CD14-positive monocyte (primary cell): ENCODE measurements around the gene SNRNP35. TPM values are rescaled to one million over a fixed set of nuclear protein-coding genes. Genes with fewer than 3 reads are reported as not detected.
"Not testable (repeated sequence)": the region's sequence is repeated elsewhere in the genome, so short reads cannot be mapped to it uniquely, and the experiment has no call there.

Experiments used
- DNase-seq, 3 donors: peaks; one replicate each; pipeline ENCODE4 v3.0.0-alpha.2; 2011 to 2022
- H2AFZ ChIP-seq: 2 replicates; pipeline ENCODE4 v1.6.0; 2012; ENCODE audit warnings: mild to moderate bottlenecking, low read depth, low read length, inconsistent platforms; ENCODE audit not compliant: insufficient read depth, poor library complexity, severe bottlenecking
- H3K27ac ChIP-seq, 2 donors: 1 replicate in 1 of 2; 2 replicates in 1 of 2; pipeline ENCODE4 v1.5.1; 2012 to 2013; ENCODE audit warnings: low read length in 2 of 2, control low read depth in 1 of 2, inconsistent platforms in 1 of 2, low read depth in 1 of 2, mild to moderate bottlenecking in 1 of 2
- H3K27me3 ChIP-seq, 2 donors: one replicate each; pipeline versions ENCODE4 v1.6.0 to v1.6.1; 2011 to 2013; ENCODE audit warnings: low read length in 2 of 2; ENCODE audit not compliant: control insufficient read depth in 2 of 2, insufficient read depth in 2 of 2
- H3K36me3 ChIP-seq, 2 donors: replicated peaks in 1 of 2; 1 replicate in 1 of 2; 2 replicates in 1 of 2; pipeline versions ENCODE4 v1.5.1 to v1.6.1; 2012 to 2013; ENCODE audit warnings: low read length in 2 of 2, control low read depth in 1 of 2, inconsistent platforms in 1 of 2, mild to moderate bottlenecking in 1 of 2; ENCODE audit not compliant: insufficient read depth in 2 of 2, control insufficient read depth in 1 of 2
- H3K4me1 ChIP-seq, 2 donors: 1 replicate in 1 of 2; 2 replicates in 1 of 2; pipeline versions ENCODE4 v1.5.1 to v1.6.1; 2012 to 2013; ENCODE audit warnings: low read length in 2 of 2, control low read depth in 1 of 2, inconsistent platforms in 1 of 2, mild to moderate bottlenecking in 1 of 2, moderate library complexity in 1 of 2; ENCODE audit not compliant: insufficient read depth in 2 of 2, control insufficient read depth in 1 of 2
- H3K4me2 ChIP-seq: replicated peaks from 2 replicates; pipeline ENCODE3; 2012; ENCODE audit warnings: low read length, moderate library complexity, mild to moderate bottlenecking; ENCODE audit not compliant: poor library complexity, severe bottlenecking; ENCODE audit errors: extremely low read depth
- H3K4me3 ChIP-seq, 3 experiments: fragments of 200-600 bp in 1 of 3; sonication (generic) in 1 of 3; replicated peaks in 1 of 3; 1 replicate in 2 of 3; 2 replicates in 1 of 3; pipeline ENCODE4 v1.5.1; 2011 to 2013; ENCODE audit warnings: low read length in 3 of 3, mild to moderate bottlenecking in 3 of 3, control low read depth in 2 of 3, low read depth in 2 of 3, inconsistent platforms in 1 of 3, moderate library complexity in 1 of 3
- H3K79me2 ChIP-seq: 2 replicates; pipeline ENCODE4 v1.6.0; 2012; ENCODE audit warnings: mild to moderate bottlenecking, control low read depth, inconsistent platforms, low read length, moderate library complexity; ENCODE audit not compliant: insufficient read depth
- H3K9ac ChIP-seq: 2 replicates; pipeline ENCODE4 v1.6.0; 2017; ENCODE audit warnings: low read length, mild to moderate bottlenecking; ENCODE audit not compliant: insufficient read depth, poor library complexity, severe bottlenecking
- H3K9me3 ChIP-seq, 2 donors: replicated peaks in 1 of 2; 1 replicate in 1 of 2; 2 replicates in 1 of 2; pipeline versions ENCODE4 v1.5.1 to v1.6.1; 2012 to 2013; ENCODE audit warnings: low read length in 2 of 2, control low read depth in 1 of 2; ENCODE audit not compliant: control insufficient read depth in 1 of 2, insufficient read depth in 1 of 2
- H4K20me1 ChIP-seq: 2 replicates; pipeline ENCODE4 v1.6.0; 2012; ENCODE audit warnings: mild to moderate bottlenecking, low read length, control low read depth, moderate library complexity; ENCODE audit not compliant: insufficient read depth
- H3K27ac Mint-ChIP-seq, 7 donors: one replicate each; pipeline ENCODE4 v1.8.0; 2020; ENCODE audit warnings: mild to moderate bottlenecking in 7 of 7, mixed read lengths in 7 of 7, moderate library complexity in 6 of 7, inconsistent platforms in 2 of 7
- H3K27me3 Mint-ChIP-seq, 3 donors: one replicate each; pipeline ENCODE4 v1.8.0; 2021 to 2022; ENCODE audit warnings: low read depth in 3 of 3, mild to moderate bottlenecking in 3 of 3, mixed read lengths in 3 of 3, moderate library complexity in 3 of 3, inconsistent platforms in 1 of 3
- H3K36me3 Mint-ChIP-seq, 2 donors: one replicate each; pipeline ENCODE4 v1.8.0; 2020; ENCODE audit warnings: mixed read lengths in 2 of 2, inconsistent platforms in 1 of 2, mild to moderate bottlenecking in 1 of 2
- H3K4me1 Mint-ChIP-seq: one replicate; pipeline ENCODE4 v1.8.0; 2020; ENCODE audit warnings: mild to moderate bottlenecking, mixed read lengths
- H3K4me3 Mint-ChIP-seq, 2 donors: one replicate each; pipeline ENCODE4 v1.8.0; 2020; ENCODE audit warnings: mild to moderate bottlenecking in 2 of 2, mixed read lengths in 2 of 2, moderate library complexity in 1 of 2
- H3K9me3 Mint-ChIP-seq, 7 donors: one replicate each; pipeline ENCODE4 v1.8.0; 2020 to 2022; ENCODE audit warnings: mixed read lengths in 7 of 7, mild to moderate bottlenecking in 6 of 7, moderate library complexity in 6 of 7, inconsistent platforms in 2 of 7
- WGBS: methylation state at CpG from one replicate; pipeline ENCODE4 v1.1.5; 2013; ENCODE audit warnings: missing lambda C conversion rate; ENCODE audit not compliant: insufficient coverage; 5-methylcytosine and 5-hydroxymethylcytosine counted together
- intact Hi-C, 2 donors: fragments of 100-400 bp; cut with micrococcal nuclease; formaldehyde crosslinking; loops; one replicate each; pipeline versions ENCODE4 v1.15.0 to v1.15.1; 2023
- polyA plus RNA-seq, 3 donors: library from polyadenylated mRNA; depleted of rRNA in 1 of 3; unstranded in 2 of 3; stranded (reverse) in 1 of 3; fragments of 300-500 nt in 2 of 3; fragments of >200 nt in 1 of 3; fragmentation: Illumina TruSeq in 2 of 3; gene quantifications; 1 replicate in 2 of 3; 2 replicates in 1 of 3; pipeline ENCODE4 v1.2.3, GENCODE V29; 2012 to 2021
- TF ChIP-seq, protein P1 (sequence below): fragments of 200-600 bp; IDR thresholded peaks from one replicate; pipeline ENCODE4 v1.8.0; 2022; ENCODE audit warnings: antibody characterized with exemption, mild to moderate bottlenecking

SNRNP35 gene
- polyA plus RNA-seq, 3 donors, result 13.4 to 19.5 (median 16.7) TPM

DNA sequence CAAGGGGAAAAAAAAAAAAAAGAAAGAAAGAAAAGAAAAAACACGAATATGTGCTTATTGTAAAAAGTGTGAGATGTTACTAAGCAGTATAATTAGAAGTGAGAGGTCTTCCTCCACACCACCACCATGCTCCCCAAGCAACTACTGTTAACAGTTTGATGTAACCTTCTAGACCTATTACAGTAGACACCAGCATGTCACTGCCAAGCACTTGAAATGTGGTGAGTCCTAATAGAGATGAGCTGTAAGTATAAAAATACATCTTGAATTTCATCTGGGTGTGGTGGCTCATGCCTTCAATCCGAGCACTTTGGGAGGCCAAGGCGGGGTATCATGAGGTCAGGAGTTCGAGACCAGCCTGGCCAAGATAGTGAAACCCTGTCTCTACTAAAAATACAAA, 8.1 kb upstream of the SNRNP35 start:
- Mint-ChIP-seq H3K36me3 (no peaks in the 10 kb centered on the region), H3K4me1 (peaks cover 43% of the 10 kb centered on the region), H3K9me3 (peaks cover 0 to 2% (median 0%) of the 10 kb centered on the region in 7 donors), H3K4me3 (no peak overlapping the region), H3K27me3 (peaks cover 0 to 4% (median 0%) of the 10 kb centered on the region in 3 donors), H3K27ac (peak overlapping the region; percentile 96 to 99 (median 99))
- Histone ChIP-seq H3K27me3 (no peaks in the 10 kb centered on the region), H3K79me2 (peaks cover 3% of the 10 kb centered on the region), H3K9me3 (no peaks in the 10 kb centered on the region), H2AFZ (no peak overlapping the region), H4K20me1 (no peaks in the 10 kb centered on the region), H3K36me3 (no peaks in the 10 kb centered on the region), H3K27ac (peak overlapping the region; percentile 89 to 96), H3K4me2 (no peak overlapping the region), H3K9ac (no peak overlapping the region), H3K4me1 (peaks cover 45 to 48% of the 10 kb centered on the region in 2 donors), H3K4me3 (no peak overlapping the region)
- intact Hi-C loops, result loop anchor here in 1 of 2 donors (2.0 kb wide), 1 partner anchor 17 kb away; no protein-coding TSS in a partner anchor
- 100% methylated on average over 3 of the region's 4 CpGs for WGBS
- TF ChIP-seq, protein P1, sequence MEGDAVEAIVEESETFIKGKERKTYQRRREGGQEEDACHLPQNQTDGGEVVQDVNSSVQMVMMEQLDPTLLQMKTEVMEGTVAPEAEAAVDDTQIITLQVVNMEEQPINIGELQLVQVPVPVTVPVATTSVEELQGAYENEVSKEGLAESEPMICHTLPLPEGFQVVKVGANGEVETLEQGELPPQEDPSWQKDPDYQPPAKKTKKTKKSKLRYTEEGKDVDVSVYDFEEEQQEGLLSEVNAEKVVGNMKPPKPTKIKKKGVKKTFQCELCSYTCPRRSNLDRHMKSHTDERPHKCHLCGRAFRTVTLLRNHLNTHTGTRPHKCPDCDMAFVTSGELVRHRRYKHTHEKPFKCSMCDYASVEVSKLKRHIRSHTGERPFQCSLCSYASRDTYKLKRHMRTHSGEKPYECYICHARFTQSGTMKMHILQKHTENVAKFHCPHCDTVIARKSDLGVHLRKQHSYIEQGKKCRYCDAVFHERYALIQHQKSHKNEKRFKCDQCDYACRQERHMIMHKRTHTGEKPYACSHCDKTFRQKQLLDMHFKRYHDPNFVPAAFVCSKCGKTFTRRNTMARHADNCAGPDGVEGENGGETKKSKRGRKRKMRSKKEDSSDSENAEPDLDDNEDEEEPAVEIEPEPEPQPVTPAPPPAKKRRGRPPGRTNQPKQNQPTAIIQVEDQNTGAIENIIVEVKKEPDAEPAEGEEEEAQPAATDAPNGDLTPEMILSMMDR, result no peak
- no peak for DNase-seq

DNA sequence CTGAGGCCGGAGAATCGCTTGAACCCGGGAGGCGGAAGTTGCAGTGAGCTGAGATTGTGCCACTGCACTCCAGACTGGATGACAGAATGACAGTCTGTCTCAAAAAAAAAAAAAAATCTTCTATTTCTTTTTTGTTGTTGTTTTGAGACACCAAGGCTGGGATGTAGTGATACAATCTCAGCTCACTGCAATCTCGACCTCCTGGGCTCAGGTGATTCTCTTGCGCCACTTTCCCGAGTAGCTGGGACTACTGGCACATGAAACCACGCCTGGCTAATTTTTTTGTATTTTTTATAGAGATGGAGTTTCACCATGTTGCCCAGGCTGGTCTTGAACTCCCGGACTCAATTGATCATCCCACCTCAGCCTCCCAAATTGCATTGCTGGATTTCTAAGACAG, 7.3 kb upstream of the SNRNP35 start:
- H3K4me1 Mint-ChIP-seq, result peaks cover 37% of the 10 kb centered on the region
- Histone ChIP-seq H3K4me2 (no peak overlapping the region), H3K9ac (no peak overlapping the region), H3K27me3 (no peaks in the 10 kb centered on the region), H3K9me3 (no peaks in the 10 kb centered on the region), H3K4me3 (no peak overlapping the region), H2AFZ (no peak overlapping the region), H3K79me2 (no peaks in the 10 kb centered on the region), H4K20me1 (no peaks in the 10 kb centered on the region), H3K4me1 (peaks cover 37 to 40% of the 10 kb centered on the region in 2 donors), H3K27ac (no peak overlapping the region), H3K36me3 (no peaks in the 10 kb centered on the region)
- intact Hi-C loops, result no loop called here
- peaks cover 0 to 4% (median 0%) of the 10 kb centered on the region in 3 donors for H3K27me3 Mint-ChIP-seq
- H3K27ac Mint-ChIP-seq, result peak overlapping the region in 5 of 7 donors; percentile 13 to 99 (median 52)
- WGBS, result 96% methylated on average over 4 of the region's 9 CpGs
- peaks cover 0 to 2% (median 0%) of the 10 kb centered on the region in 7 donors for H3K9me3 Mint-ChIP-seq
- no peaks in the 10 kb centered on the region for H3K36me3 Mint-ChIP-seq
- DNase-seq, result no peak
- TF ChIP-seq, protein P1, result no peak
- no peak overlapping the region for H3K4me3 Mint-ChIP-seq

DNA sequence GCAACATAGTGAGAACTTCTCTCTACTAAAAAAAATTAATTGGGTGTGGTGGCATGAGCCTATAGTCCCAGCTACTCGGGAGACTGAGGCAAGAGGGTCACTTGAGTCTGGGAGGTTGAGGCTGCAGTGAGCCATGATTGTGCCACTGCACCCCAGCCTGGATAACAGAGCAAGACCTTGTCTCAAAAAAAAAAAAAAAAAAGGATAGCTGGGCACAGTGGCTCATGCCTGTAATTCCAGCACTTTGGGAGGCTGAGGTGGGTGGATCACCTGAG, 5.7 kb upstream of the SNRNP35 start:
- peaks cover 21 to 24% of the 10 kb centered on the region in 2 donors for H3K4me1 ChIP-seq
- H4K20me1 ChIP-seq, H3K4me2 ChIP-seq, H3K27ac ChIP-seq, H3K4me3 Mint-ChIP-seq, DNase-seq, H3K9ac ChIP-seq, H3K4me3 ChIP-seq, H3K9me3 Mint-ChIP-seq, H2AFZ ChIP-seq, H3K36me3 ChIP-seq, H3K27me3 ChIP-seq, intact Hi-C loops, H3K79me2 ChIP-seq, H3K36me3 Mint-ChIP-seq, H3K9me3 ChIP-seq, H3K27me3 Mint-ChIP-seq: not testable (repeated sequence)
- Mint-ChIP-seq H3K4me1 (peaks cover 26% of the 10 kb centered on the region), H3K27ac (peak overlapping the region in 3 of 7 donors; percentile 35 to 81 (median 56))
- 0% methylated on average over 1 of the region's 1 CpG for WGBS
